SJSA1 (cell line): ENCODE results near the gene CREBRF. TPM values are rescaled to one million over a fixed set of nuclear protein-coding genes. Genes with fewer than 3 reads are reported as not detected.
"Not testable (repeated sequence)": the region's sequence is repeated elsewhere in the genome, so short reads cannot be mapped to it uniquely, and the experiment has no call there.

Experiments
- DNase-seq, 2 experiments: peaks; one replicate each; pipeline ENCODE4 v3.0.0-alpha.2; 2015 to 2020; ENCODE audit warnings: low spot score in 2 of 2, low read depth in 1 of 2
- H3K27ac ChIP-seq: fragments of 250-450 bp; sonication (Bioruptor Pico); 2 replicates; pipeline ENCODE4 v1.5.1; 2020; ENCODE audit warnings: mild to moderate bottlenecking, moderate library complexity
- H3K27me3 ChIP-seq: fragments of 250-450 bp; sonication (Bioruptor Pico); replicated peaks from 2 replicates; pipeline ENCODE4 v1.5.1; 2020; ENCODE audit warnings: mild to moderate bottlenecking, moderate library complexity
- H3K36me3 ChIP-seq: fragments of 250-450 bp; sonication (Bioruptor Pico); 2 replicates; pipeline ENCODE4 v1.5.1; 2020; ENCODE audit warnings: mild to moderate bottlenecking
- H3K4me1 ChIP-seq: fragments of 250-450 bp; sonication (Bioruptor Pico); replicated peaks from 2 replicates; pipeline ENCODE4 v1.6.1; 2021; ENCODE audit warnings: mild to moderate bottlenecking
- H3K4me3 ChIP-seq: fragments of 250-450 bp; sonication (Bioruptor Pico); 2 replicates; pipeline ENCODE4 v1.5.1; 2020; ENCODE audit warnings: mild to moderate bottlenecking
- H3K9me3 ChIP-seq: fragments of 250-450 bp; sonication (Bioruptor Pico); replicated peaks from 2 replicates; pipeline ENCODE4 v1.5.1; 2020; ENCODE audit warnings: mild to moderate bottlenecking
- total RNA-seq: library from RNA; depleted of rRNA; stranded (reverse); fragments of >200 nt; shearing (Covaris generic); gene quantifications from 2 replicates; pipeline ENCODE4 v1.2.3, GENCODE V29; 2014

Gene CREBRF
- total RNA-seq, 1 experiment from 2014 or later, result 5.8 TPM

- H3K9me3 ChIP-seq, result no peaks in the 10 kb centered on the region; the same call in 1 of the 2 replicates
- no peak for DNase-seq
- H3K36me3 ChIP-seq, result no peaks in the 10 kb centered on the region
- no peaks in the 10 kb centered on the region for H3K4me1 ChIP-seq
- H3K4me3 ChIP-seq, result no peak overlapping the region
- H3K27me3 ChIP-seq, result no peaks in the 10 kb centered on the region
- H3K27ac ChIP-seq, result no peak overlapping the region
Measured at GRCh38 chr5:173075137-173075843, 19.1 kb downstream of the CREBRF start.

DNA sequence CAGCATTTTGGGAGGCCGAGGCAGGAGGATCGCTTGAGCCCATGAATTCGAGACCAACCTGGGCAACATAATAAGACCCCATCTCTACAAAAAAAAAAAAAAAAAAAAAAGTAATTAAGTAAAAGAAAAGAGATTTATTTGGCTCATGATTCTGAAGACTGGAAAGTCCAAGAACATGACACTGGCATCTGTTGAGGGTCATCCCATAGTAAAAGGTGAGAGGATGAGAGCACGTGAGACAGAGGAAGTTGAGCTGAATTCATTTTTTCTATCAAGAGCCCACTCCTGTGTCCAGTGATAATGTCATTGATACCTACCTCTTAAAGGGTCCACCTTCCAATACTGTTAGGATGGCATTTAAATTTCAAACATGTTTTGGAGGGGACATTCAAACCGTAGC, 19.8 kb downstream of the CREBRF start:
- H3K27ac ChIP-seq, result no peak overlapping the region
- no peaks in the 10 kb centered on the region for H3K36me3 ChIP-seq
- H3K4me3 ChIP-seq, result no peak overlapping the region
- H3K27me3 ChIP-seq, result no peaks in the 10 kb centered on the region
- no peaks in the 10 kb centered on the region for H3K4me1 ChIP-seq
- no peaks in the 10 kb centered on the region; the same call in 1 of the 2 replicates for H3K9me3 ChIP-seq
- DNase-seq, result no peak

DNA sequence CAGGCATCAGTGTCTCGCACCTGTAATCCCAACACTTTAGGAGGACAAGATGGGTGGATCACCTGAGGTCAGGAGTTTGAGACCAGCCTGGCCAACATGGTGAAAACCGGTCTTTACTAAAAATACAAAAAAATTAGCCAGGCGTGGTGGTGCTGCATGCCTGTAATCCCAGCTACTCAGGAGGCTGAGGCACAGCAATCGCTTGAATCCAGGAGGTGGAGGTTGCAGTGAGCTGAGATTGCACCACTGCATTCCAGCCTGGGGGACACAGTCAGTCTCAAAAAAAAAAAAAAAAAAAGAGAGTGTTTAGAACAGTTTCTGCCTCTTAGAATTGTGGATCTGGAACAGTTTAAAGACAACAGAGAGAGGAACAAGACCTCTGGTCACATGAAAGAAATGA, 20.3 kb downstream of the CREBRF start:
- not testable (repeated sequence) for H3K9me3 ChIP-seq, H3K4me1 ChIP-seq, H3K27me3 ChIP-seq, DNase-seq, H3K4me3 ChIP-seq, H3K36me3 ChIP-seq, H3K27ac ChIP-seq

DNA sequence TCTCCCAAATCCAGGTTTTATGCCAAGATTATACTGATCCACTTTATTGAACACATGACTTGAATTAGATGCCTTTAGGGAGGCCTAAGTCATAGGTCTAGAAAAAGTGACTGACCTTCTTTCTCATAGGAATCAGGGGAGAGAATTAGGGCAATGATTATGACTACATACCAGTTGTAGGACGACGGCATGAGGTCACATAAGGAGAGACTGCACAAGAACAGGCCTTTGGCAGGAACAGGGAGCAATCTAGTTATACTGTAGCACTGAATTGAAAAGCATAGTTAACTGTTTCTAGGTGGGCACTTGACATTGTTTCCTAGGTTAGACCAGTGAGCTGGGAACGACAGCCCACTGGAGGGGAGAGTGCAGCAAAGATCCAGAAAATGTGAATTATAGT, 22.7 kb downstream of the CREBRF start:
- H3K36me3 ChIP-seq, result no peaks in the 10 kb centered on the region
- H3K4me1 ChIP-seq, result no peaks in the 10 kb centered on the region
- H3K27ac ChIP-seq, result no peak overlapping the region
- DNase-seq, result no peak
- no peak overlapping the region for H3K4me3 ChIP-seq
- H3K27me3 ChIP-seq, result no peaks in the 10 kb centered on the region
- H3K9me3 ChIP-seq, result no peaks in the 10 kb centered on the region

DNA sequence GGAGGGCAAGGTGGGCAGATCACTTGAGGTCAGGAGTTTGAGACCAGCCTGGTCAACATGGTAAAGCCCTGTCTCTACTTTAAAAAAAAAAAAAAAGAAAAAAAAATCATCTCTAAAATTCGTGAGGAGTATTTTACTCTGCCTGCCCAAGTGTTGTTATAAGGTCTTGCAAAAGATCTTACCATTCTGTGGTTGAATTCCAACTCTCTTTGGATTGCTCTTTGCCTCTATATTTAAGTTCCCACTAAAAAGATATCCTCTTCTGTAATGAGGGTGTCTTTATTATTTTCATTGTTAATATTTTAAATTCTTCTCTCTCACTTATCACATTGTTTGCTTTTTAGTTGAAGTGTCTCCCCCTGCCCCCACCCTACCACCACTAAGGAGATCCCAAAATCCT, 33.4 kb downstream of the CREBRF start:
- H3K9me3 ChIP-seq, result no peaks in the 10 kb centered on the region
- H3K36me3 ChIP-seq, result peaks cover 4% of the 10 kb centered on the region; the same call in 1 of the 2 replicates
- H3K27me3 ChIP-seq, result no peaks in the 10 kb centered on the region
- DNase-seq, result no peak
- no peak overlapping the region for H3K27ac ChIP-seq
- H3K4me3 ChIP-seq, result no peak overlapping the region
- H3K4me1 ChIP-seq, result peaks cover 12% of the 10 kb centered on the region

GRCh38 chr5:173090639-173091038, 34.5 kb downstream of the CREBRF start:
- peaks cover 4% of the 10 kb centered on the region; the same call in 1 of the 2 replicates for H3K36me3 ChIP-seq
- H3K4me1 ChIP-seq, result peaks cover 12% of the 10 kb centered on the region
- DNase-seq, result no peak
- no peaks in the 10 kb centered on the region for H3K9me3 ChIP-seq
- H3K4me3 ChIP-seq, result no peak overlapping the region
- no peaks in the 10 kb centered on the region for H3K27me3 ChIP-seq
- H3K27ac ChIP-seq, result no peak overlapping the region

DNA sequence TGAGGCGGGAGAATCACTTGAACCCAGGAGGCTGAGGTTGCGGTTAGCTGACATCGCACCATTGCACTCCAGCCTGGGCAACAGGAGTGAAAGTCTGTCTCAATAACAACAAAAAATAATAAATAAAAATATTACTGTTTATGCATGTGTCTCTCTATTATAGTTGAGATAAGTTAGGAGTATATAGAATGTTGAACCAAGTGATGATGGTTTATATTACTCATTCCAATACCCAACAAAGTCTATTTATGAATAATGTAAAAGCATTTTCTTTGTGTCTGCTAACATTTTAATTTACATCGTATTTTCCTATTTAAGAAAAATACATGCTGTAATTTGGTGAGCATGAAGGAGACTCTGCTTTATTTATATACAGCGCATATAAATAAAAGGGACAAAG, 35.8 kb downstream of the CREBRF start:
- Histone ChIP-seq H3K4me3 (no peak overlapping the region), H3K36me3 (peaks cover 4% of the 10 kb centered on the region; the same call in 1 of the 2 replicates), H3K4me1 (peaks cover 12% of the 10 kb centered on the region), H3K9me3 (no peaks in the 10 kb centered on the region), H3K27me3 (no peaks in the 10 kb centered on the region), H3K27ac (no peak overlapping the region)
- no peak for DNase-seq

DNA sequence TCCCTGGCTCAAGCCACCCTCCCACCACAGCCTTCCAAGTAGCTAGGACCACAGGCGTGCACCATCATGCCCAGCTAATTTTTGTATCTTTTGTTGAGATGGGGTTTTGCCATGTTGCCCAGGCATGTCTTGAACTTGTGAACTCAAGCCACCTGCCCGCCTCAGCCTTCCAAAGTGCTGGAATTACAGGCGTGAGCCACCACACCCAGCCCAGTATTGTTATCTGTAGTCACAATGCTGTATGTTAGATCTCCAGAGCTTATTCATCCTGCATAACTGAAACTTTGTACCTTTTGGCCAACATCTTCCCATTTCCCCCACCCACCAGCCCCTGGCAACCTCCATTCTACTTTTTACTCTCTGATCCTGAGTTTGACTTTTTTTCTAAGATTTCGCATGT, 37.5 kb downstream of the CREBRF start:
- H3K9me3 ChIP-seq, result no peaks in the 10 kb centered on the region
- peaks cover 4% of the 10 kb centered on the region; the same call in 1 of the 2 replicates for H3K36me3 ChIP-seq
- no peak overlapping the region for H3K27ac ChIP-seq
- no peak for DNase-seq
- no peak overlapping the region for H3K4me3 ChIP-seq
- no peaks in the 10 kb centered on the region for H3K27me3 ChIP-seq
- H3K4me1 ChIP-seq, result peaks cover 12% of the 10 kb centered on the region

DNA sequence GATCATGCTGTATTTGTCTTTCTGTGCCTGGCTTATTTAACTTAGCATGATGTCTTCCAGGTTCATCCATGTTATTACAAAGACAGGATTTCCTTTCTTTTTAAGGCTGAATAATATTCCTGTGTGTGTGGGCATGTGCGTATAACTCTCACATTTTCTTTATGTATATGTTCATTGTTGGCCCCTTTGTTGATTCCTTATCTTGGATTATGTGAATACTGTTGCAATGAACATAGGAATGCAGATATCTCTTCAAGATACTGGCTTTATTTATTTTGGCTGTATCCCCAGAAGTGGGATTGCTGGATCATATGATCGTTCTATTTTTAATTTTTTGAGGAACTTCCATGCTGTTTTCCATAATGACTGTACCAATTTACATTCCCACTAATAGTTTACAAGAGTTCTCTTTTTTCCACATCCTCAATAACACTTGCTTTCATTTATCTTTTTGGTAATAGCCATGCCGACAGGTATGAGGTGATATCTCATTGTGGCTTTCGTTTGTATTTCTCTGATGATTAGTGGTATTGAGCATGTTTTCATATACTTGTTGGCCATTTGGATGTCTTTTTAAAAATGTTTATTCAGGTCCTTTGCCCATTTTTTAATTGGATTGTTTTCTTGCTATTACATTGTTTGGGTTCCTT, 38.0 kb downstream of the CREBRF start:
- Histone ChIP-seq H3K4me1 (peaks cover 12% of the 10 kb centered on the region), H3K9me3 (no peaks in the 10 kb centered on the region), H3K27me3 (no peaks in the 10 kb centered on the region), H3K27ac (no peak overlapping the region), H3K4me3 (no peak overlapping the region), H3K36me3 (peaks cover 4% of the 10 kb centered on the region; the same call in 1 of the 2 replicates)
- peak in 1 of 2 experiments; percentile 71 for DNase-seq

GRCh38 chr5:173098787-173099186, 42.6 kb downstream of the CREBRF start:
- DNase-seq, result no peak
- Histone ChIP-seq H3K9me3 (no peaks in the 10 kb centered on the region; the same call in 1 of the 2 replicates), H3K27ac (no peak overlapping the region), H3K36me3 (no peaks in the 10 kb centered on the region), H3K27me3 (no peaks in the 10 kb centered on the region), H3K4me3 (no peak overlapping the region), H3K4me1 (peaks cover 8% of the 10 kb centered on the region)

GRCh38 chr5:173099461-173099860, 43.3 kb downstream of the CREBRF start:
- Histone ChIP-seq H3K4me3 (no peak overlapping the region), H3K27me3 (no peaks in the 10 kb centered on the region), H3K4me1 (peaks cover 1% of the 10 kb centered on the region; the same call in 1 of the 2 replicates), H3K9me3 (no peaks in the 10 kb centered on the region; the same call in 1 of the 2 replicates), H3K36me3 (no peaks in the 10 kb centered on the region), H3K27ac (no peak overlapping the region)
- DNase-seq, result no peak

GRCh38 chr5:173101245-173101644, 45.1 kb downstream of the CREBRF start:
- no peaks in the 10 kb centered on the region; the same call in 1 of the 2 replicates for H3K9me3 ChIP-seq
- no peak overlapping the region for H3K27ac ChIP-seq
- no peak overlapping the region for H3K4me3 ChIP-seq
- no peaks in the 10 kb centered on the region for H3K36me3 ChIP-seq
- H3K4me1 ChIP-seq, result no peaks in the 10 kb centered on the region
- no peaks in the 10 kb centered on the region for H3K27me3 ChIP-seq
- DNase-seq, result no peak

DNA sequence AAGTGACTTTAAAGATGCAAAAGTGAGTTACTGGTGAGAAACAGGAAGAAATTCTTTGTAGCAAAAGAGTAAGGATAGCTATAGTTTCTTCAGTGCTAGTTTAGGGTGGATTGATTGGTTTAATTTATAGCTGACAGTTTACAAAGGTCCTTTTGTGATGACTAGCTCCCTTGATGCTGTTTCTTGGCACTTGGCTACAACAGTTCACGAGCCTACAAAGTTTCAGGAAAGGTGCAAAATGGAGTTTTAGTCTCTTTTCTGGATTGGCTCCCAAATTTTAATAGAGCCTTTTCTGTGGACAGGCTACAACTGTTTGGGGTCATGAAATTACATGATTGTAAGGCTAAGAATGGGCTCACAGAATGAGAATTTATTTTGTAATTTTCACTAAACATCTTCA, 47.3 kb downstream of the CREBRF start:
- H3K9me3 ChIP-seq, result no peaks in the 10 kb centered on the region; the same call in 1 of the 2 replicates
- H3K27me3 ChIP-seq, result no peaks in the 10 kb centered on the region
- DNase-seq, result no peak
- no peak overlapping the region for H3K4me3 ChIP-seq
- no peak overlapping the region for H3K27ac ChIP-seq
- H3K4me1 ChIP-seq, result no peaks in the 10 kb centered on the region
- no peaks in the 10 kb centered on the region for H3K36me3 ChIP-seq

DNA sequence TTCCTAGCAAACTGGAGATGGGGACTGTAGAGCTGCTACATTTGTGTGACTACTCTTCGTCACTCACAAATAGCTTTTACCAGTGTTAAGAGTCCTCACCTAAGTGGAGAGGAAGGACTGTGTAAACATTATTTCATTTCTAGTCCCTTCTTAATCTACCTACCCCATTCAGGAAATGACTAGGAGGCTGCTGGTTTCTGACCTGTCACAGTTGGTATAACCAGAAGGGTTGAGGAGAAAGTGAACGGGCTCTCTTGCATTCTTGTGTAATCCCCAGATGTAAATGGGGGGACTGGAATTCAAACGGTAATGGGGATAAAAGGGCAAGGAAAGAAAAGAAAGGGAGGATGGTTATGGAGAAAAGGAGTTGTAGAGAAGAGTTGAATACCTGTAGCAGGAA, 52.8 kb downstream of the CREBRF start:
- H3K9me3 ChIP-seq, result no peaks in the 10 kb centered on the region
- no peaks in the 10 kb centered on the region for H3K4me1 ChIP-seq
- no peak overlapping the region for H3K4me3 ChIP-seq
- H3K27me3 ChIP-seq, result no peaks in the 10 kb centered on the region
- no peaks in the 10 kb centered on the region for H3K36me3 ChIP-seq
- H3K27ac ChIP-seq, result no peak overlapping the region
- no peak for DNase-seq
